Peyer's patch (tissue), 4 donors: ENCODE data around the gene FUOM. TPM values are rescaled to one million over a fixed set of nuclear protein-coding genes. Genes with fewer than 3 reads are reported as not detected.
"Not testable (repeated sequence)": the region's sequence is repeated elsewhere in the genome, so short reads cannot be mapped to it uniquely, and the experiment has no call there.

Experiments used
- DNase-seq, 3 donors: peaks; one replicate each; pipeline ENCODE4 v3.0.0-alpha.2; 2017 to 2019
- H3K27ac ChIP-seq, 4 donors: fragments of 200-600 bp; sonication (generic); one replicate each; pipeline ENCODE4 v1.5.1; 2016 to 2019
- H3K27me3 ChIP-seq, 2 donors: fragments of 200-600 bp; sonication (generic); one replicate each; pipeline ENCODE4 v1.5.1; 2019
- H3K36me3 ChIP-seq, 3 donors: fragments of 200-600 bp; sonication (generic); one replicate each; pipeline ENCODE4 v1.5.1; 2016 to 2019
- H3K4me1 ChIP-seq, 4 donors: fragments of 200-600 bp; sonication (generic); one replicate each; pipeline ENCODE4 v1.5.1; 2016 to 2019
- H3K4me3 ChIP-seq, 4 donors: fragments of 200-600 bp; sonication (generic); 1 replicate in 3 of 4; 2 replicates in 1 of 4; pipeline ENCODE4 v1.5.1; 2016 to 2019; ENCODE audit warnings: mild to moderate bottlenecking in 1 of 4
- H3K9me3 ChIP-seq, 4 donors: fragments of 200-600 bp; sonication (generic); one replicate each; pipeline ENCODE4 v1.5.1; 2016 to 2019; ENCODE audit warnings: mild to moderate bottlenecking in 1 of 4
- CTCF ChIP-seq, 6 experiments: fragments of 450-650 bp in 4 of 6; fragments of 200-600 bp in 2 of 6; sonication (generic) in 1 of 6; IDR thresholded peaks; one replicate each; pipeline ENCODE4 v1.5.1; 2017 to 2019; ENCODE audit warnings: antibody characterized with exemption in 6 of 6, mild to moderate bottlenecking in 3 of 6, moderate library complexity in 1 of 6
- POLR2A ChIP-seq, 2 donors: fragments of 450-650 bp; IDR thresholded peaks; one replicate each; pipeline ENCODE4 v1.5.1; 2017; ENCODE audit warnings: antibody characterized with exemption in 2 of 2, mild to moderate bottlenecking in 2 of 2, moderate library complexity in 2 of 2
- total RNA-seq, 4 donors: library from RNA; depleted of rRNA; stranded (reverse); fragments of >200 nt; gene quantifications; one replicate each; pipeline ENCODE4 v1.1.0, GENCODE V29; 2016

FUOM gene
- total RNA-seq, 4 donors from 2014 or later = 88.3 to 214 (median 163) TPM

GRCh38 chr10:133326745-133327650, 30.8 kb downstream of the FUOM start:
- TF ChIP-seq POLR2A (IDR thresholded peaks at IDR 0.05) (no peak), CTCF (IDR thresholded peaks at IDR 0.05) (no peak)
- Histone ChIP-seq H3K27me3 (peaks cover 7 to 41% of the 10 kb centered on the region in 2 donors), H3K27ac (no peak overlapping the region), H3K9me3 (no peaks in the 10 kb centered on the region), H3K4me3 (no peak overlapping the region), H3K36me3 (no peaks in the 10 kb centered on the region), H3K4me1 (peaks cover 0 to 37% (median 21%) of the 10 kb centered on the region in 4 donors)
- no peak for DNase-seq

GRCh38 chr10:133326223-133326551, 31.6 kb downstream of the FUOM start:
- no peak for DNase-seq
- no peak overlapping the region for H3K27ac ChIP-seq
- peak overlapping the region in 3 of 4 donors; percentile 45 to 52 (median 49) for H3K4me3 ChIP-seq
- no peak for TF ChIP-seq CTCF (IDR thresholded peaks at IDR 0.05)
- no peak for TF ChIP-seq POLR2A (IDR thresholded peaks at IDR 0.05)
- H3K27me3 ChIP-seq = peaks cover 7 to 41% of the 10 kb centered on the region in 2 donors
- H3K36me3 ChIP-seq = no peaks in the 10 kb centered on the region
- H3K4me1 ChIP-seq = peaks cover 0 to 37% (median 21%) of the 10 kb centered on the region in 4 donors
- H3K9me3 ChIP-seq = no peaks in the 10 kb centered on the region

DNA sequence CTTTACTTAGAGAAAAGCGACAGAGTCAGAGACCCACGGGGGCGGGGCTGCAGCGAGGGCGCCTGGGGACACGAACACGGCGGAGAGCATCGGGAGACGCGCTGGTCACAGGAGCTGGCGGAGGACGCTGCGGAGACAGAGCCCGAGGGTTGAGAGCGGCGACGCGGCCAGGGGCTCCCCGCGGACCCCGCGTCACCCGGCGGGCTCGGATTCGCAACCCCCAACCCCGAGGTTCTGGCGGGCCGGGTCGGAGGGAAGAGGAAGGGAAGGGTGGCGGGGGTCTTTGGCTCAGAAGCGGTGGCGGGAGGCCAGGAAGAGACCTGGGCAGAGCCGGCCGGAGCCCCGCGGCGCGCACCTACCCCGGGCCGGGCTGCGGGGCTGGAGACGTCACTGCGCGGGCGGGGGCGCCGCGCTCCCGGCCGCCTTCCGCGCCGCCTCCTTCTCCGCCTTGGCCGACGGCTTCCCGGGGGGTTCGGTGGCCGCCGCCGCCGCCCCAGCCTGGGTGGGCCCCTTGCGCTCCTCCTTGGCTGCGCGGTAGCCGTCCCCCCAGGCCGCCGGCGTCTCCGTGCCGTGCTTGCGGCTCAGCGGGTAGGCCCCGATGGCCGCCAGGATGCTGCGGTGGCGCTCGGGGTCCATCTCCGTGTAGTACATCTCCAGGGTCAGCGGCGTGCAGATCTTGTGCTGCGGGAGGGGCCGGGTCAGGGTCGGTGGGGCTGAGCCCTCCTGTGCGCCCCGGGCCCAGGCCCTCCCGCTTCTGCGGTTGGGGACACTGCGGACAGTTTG, 32.2 kb downstream of the FUOM start:
- Histone ChIP-seq H3K27ac (no peak overlapping the region), H3K4me3 (peak overlapping the region; percentile 7 to 52 (median 47)), H3K4me1 (peaks cover 0 to 37% (median 21%) of the 10 kb centered on the region in 4 donors), H3K9me3 (no peaks in the 10 kb centered on the region), H3K36me3 (no peaks in the 10 kb centered on the region), H3K27me3 (peaks cover 7 to 41% of the 10 kb centered on the region in 2 donors)
- TF ChIP-seq POLR2A (IDR thresholded peaks at IDR 0.05) (no peak), CTCF (IDR thresholded peaks at IDR 0.05) (no peak)
- DNase-seq = no peak

DNA sequence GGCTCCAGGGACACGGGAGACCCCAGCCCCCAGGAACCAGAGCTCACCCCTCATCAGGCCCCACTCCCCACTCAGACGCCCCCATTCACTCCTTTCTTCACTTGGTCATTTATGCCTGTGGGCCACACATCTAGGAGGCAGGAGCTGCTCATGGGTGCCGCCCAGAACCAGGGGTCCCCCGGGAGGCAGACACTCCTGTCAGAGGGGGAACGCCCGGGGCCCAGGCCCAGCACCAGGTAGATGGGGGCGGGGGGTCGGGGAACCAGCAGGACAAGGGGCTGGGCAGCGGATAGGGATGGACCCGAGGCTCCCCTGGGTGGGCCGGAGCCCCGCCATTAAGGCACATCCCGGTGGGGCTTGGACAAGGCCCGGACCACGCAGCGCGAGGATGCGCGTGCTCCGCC, 33.0 kb downstream of the FUOM start:
- Histone ChIP-seq H3K4me1 (peaks cover 0 to 35% (median 20%) of the 10 kb centered on the region in 4 donors), H3K4me3 (peak overlapping the region in 2 of 4 donors; percentile 45 to 49), H3K36me3 (no peaks in the 10 kb centered on the region), H3K27me3 (peaks cover 7 to 41% of the 10 kb centered on the region in 2 donors), H3K27ac (no peak overlapping the region), H3K9me3 (no peaks in the 10 kb centered on the region)
- TF ChIP-seq CTCF (IDR thresholded peaks at IDR 0.05) = no peak
- TF ChIP-seq POLR2A (IDR thresholded peaks at IDR 0.05) = no peak
- DNase-seq = no peak

GRCh38 chr10:133324198-133324792, 33.5 kb downstream of the FUOM start:
- DNase-seq = peak; percentile 66 to 89 (median 86)
- TF ChIP-seq POLR2A (IDR thresholded peaks at IDR 0.05) (no peak), CTCF (IDR thresholded peaks at IDR 0.05) (no peak)
- H3K4me3 ChIP-seq = peak overlapping the region in 3 of 4 donors; percentile 37 to 60 (median 45)
- no peaks in the 10 kb centered on the region for H3K9me3 ChIP-seq
- peak overlapping the region in 1 of 4 donors; percentile 84 for H3K27ac ChIP-seq
- peaks cover 7 to 41% of the 10 kb centered on the region in 2 donors for H3K27me3 ChIP-seq
- peaks cover 0 to 29% (median 18%) of the 10 kb centered on the region in 4 donors for H3K4me1 ChIP-seq
- no peaks in the 10 kb centered on the region for H3K36me3 ChIP-seq

GRCh38 chr10:133322064-133322709, 35.6 kb downstream of the FUOM start:
- Histone ChIP-seq H3K27me3 (peaks cover 7 to 25% of the 10 kb centered on the region in 2 donors), H3K4me1 (peaks cover 0 to 23% (median 18%) of the 10 kb centered on the region in 4 donors)
- DNase-seq, H3K36me3 ChIP-seq, H3K4me3 ChIP-seq, H3K27ac ChIP-seq, H3K9me3 ChIP-seq: not testable (repeated sequence)

GRCh38 chr10:133320852-133321422, 36.9 kb downstream of the FUOM start:
- not testable (repeated sequence) for DNase-seq, H3K4me3 ChIP-seq, H3K36me3 ChIP-seq, H3K27ac ChIP-seq, H3K9me3 ChIP-seq
- Histone ChIP-seq H3K27me3 (peaks cover 2 to 12% of the 10 kb centered on the region in 2 donors), H3K4me1 (peaks cover 0 to 20% (median 15%) of the 10 kb centered on the region in 4 donors)
